GM21515 (cell line): ENCODE results near the gene FST.

ENCODE experiments used
- ATAC-seq: cut with Tn5 transposase; IDR thresholded peaks from one replicate; pipeline ENCODE4 v1.9.1; 2021; ENCODE audit not compliant: unreplicated experiment

The FST gene, protein sequence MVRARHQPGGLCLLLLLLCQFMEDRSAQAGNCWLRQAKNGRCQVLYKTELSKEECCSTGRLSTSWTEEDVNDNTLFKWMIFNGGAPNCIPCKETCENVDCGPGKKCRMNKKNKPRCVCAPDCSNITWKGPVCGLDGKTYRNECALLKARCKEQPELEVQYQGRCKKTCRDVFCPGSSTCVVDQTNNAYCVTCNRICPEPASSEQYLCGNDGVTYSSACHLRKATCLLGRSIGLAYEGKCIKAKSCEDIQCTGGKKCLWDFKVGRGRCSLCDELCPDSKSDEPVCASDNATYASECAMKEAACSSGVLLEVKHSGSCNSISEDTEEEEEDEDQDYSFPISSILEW

GRCh38 chr5:53480416-53481158, at the start of gene FST:
Gene FST (plus strand): TSS chr5:53480629. CDS start chr5:53480792, 163 bp downstream.
- no peak for ATAC-seq

DNA sequence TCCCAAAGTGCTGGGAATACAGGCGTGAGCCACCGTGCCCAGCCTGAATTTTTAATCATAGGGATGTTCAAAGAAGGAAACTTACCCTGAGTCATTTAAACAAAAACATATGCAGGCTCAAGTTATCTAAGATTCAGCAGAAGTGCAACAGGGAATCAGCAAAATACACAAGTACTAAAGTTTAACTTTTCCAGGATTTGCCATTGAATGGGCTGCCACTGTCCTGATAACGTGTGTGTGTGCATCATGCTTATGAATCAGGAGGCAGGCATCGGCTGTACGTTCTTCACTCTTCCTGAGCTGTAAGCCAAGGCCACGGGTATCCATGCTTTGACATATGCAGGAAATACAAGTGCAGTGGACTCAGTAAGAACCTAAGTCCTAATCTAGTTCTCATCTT, 48.8 kb upstream of the FST start:
- ATAC-seq, result no peak

GRCh38 chr5:53433026-53433425, 47.4 kb upstream of the FST start:
- ATAC-seq, result no peak

- no peak for ATAC-seq
Observed at GRCh38 chr5:53434541-53434940, 45.9 kb upstream of the FST start.

- ATAC-seq, result no peak
Observed at GRCh38 chr5:53436480-53437191, 43.8 kb upstream of the FST start.

GRCh38 chr5:53438079-53438478, 42.4 kb upstream of the FST start:
- no peak for ATAC-seq

- ATAC-seq, result no peak
Observed at GRCh38 chr5:53438486-53439472, 41.6 kb upstream of the FST start.

GRCh38 chr5:53442961-53443360, 37.5 kb upstream of the FST start:
- no peak for ATAC-seq

DNA sequence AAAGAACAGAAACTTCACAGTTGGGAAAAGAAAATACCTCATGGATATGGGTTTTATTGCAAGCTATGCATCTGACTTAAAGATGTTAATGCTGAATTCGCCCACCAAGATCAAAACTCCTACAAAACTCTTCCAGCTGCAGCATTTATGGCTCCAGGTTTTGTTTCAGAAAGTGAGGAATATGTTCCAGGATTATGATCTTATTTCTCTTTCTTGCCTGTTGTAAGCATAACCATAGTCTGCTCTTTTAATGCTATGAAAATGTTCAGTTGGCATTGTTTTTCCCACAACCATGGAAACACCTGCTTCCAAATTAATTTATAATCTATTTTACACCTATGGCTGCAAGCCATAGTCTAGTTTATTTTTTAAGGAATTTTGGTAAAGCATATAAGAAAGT, 34.9 kb upstream of the FST start:
- no peak for ATAC-seq

- ATAC-seq, result no peak
Observed at GRCh38 chr5:53446908-53447307, 33.5 kb upstream of the FST start.

- no peak for ATAC-seq
Observed at GRCh38 chr5:53448851-53449250, 31.6 kb upstream of the FST start.

DNA sequence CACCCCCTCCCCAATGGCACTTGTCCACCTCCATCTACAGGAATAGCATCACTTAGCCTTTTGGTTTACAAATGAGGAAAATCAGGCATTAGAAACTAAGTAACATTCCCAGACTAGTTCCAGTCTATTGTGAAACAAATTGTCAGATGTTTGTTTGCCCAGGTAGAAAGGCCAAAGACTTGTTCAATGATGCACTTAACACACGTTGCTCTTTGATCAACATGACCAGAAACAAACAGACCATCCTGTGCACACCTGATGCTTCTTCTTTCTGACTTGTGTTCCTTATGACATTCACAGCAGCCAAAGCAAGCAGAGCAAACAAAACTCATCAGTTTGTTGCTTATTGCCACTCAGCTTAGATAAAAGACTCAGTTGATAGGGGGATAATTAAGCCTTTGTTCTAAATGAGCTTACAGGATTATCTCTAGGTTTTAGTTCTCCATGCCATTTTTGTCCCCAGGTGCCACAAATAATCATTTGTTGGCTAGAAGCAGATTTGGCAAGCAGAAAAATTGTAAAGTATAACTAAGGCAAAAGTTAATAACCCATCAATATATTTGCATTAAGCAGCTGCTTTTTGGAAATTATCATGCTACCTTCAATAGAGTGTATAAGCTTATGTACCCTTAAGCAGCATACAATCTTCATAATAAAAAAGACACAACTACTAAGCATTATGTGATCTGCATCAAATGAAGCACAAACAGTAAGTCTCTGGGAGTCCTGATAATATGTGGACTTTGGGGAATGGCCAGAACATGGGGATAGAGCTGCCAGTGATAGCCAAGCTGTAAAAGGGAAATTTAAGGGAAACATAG, 26.3 kb upstream of the FST start:
- ATAC-seq, result no peak

GRCh38 chr5:53454719-53455000, 25.8 kb upstream of the FST start:
- no peak for ATAC-seq

DNA sequence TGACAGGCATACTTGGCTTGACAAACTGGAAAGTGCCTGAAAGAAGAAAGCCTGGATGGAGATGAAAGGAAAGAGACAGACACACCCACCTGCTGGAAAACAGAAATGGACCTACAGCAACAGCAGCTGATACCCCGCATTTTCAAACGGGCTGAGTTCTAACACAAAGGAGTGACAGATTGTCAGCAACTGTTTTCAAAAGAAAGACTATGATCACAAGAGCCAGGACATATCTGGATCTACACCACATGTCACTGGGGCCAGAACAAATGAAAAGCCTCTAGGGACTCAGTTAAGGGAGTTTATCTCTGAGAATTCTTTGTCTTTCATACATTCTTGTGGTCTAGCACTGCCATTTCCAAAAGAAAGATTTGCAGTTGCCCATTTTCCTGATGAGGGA, 24.1 kb upstream of the FST start:
- no peak for ATAC-seq

- no peak for ATAC-seq
Observed at GRCh38 chr5:53463909-53464621, 16.4 kb upstream of the FST start.

DNA sequence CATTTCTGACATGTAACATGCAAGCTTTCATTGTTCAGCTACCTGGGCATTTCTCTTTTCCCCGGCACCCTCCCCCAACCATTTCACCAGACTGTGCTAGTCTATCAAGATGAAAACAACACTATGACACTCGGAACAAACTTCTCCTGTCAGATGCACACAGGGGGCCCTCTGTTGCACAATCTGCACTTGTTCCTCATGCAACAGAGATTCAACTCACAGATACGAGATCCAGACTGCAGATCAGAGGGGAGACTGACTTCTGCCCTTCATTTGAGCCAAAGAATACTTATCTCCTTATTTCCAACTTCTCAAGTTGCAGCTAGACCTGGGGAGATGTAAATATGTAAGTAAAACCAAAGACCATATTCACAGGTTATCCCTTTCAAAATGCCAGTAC, 15.7 kb upstream of the FST start:
- ATAC-seq, result no peak

- peak; percentile 48 for ATAC-seq
Observed at GRCh38 chr5:53469946-53470687, 10.3 kb upstream of the FST start.

GRCh38 chr5:53472279-53472678, 8.2 kb upstream of the FST start:
- no peak for ATAC-seq
